Ovary (tissue), 3 donors: Measurements from ENCODE around the gene THRA.

Experiments
- CTCF ChIP-seq, 3 donors: fragments of 450-650 bp in 2 of 3; fragments of 200-600 bp in 1 of 3; IDR thresholded peaks; one replicate each; pipeline versions ENCODE4 v1.5.1 to v1.8.0; 2016 to 2022; ENCODE audit warnings: antibody characterized with exemption in 3 of 3, mild to moderate bottlenecking in 1 of 3
- EP300 ChIP-seq: sonication (generic); formaldehyde crosslinking; IDR thresholded peaks from one replicate; pipeline ENCODE4 v1.6.1; 2017; ENCODE audit warnings: antibody characterized with exemption
- donor health status: DM: no; HTN: no; CAD: no.

GRCh38 chr17:40098846-40099618 lies 36.3 kb downstream of the THRA start:
- TF ChIP-seq CTCF (IDR thresholded peaks at IDR 0.05) (no peak), EP300 (peak; percentile 97)
